Astrocyte (in vitro differentiated cells and primary cell): ENCODE data around the gene GSX2.

Source experiments
- EZH2 ChIP-seq: IDR thresholded peaks from 2 replicates; pipeline ENCODE4 v1.6.1; 2012; ENCODE audit warnings: mild to moderate bottlenecking, low read length, inconsistent platforms; ENCODE audit not compliant: insufficient read depth
- TF ChIP-seq, protein P1 (sequence below): IDR thresholded peaks from 2 replicates; pipeline ENCODE4 v1.5.1; 2011; ENCODE audit warnings: low read depth, mild to moderate bottlenecking, inconsistent platforms, low read length, moderate library complexity; ENCODE audit not compliant: insufficient read depth

DNA sequence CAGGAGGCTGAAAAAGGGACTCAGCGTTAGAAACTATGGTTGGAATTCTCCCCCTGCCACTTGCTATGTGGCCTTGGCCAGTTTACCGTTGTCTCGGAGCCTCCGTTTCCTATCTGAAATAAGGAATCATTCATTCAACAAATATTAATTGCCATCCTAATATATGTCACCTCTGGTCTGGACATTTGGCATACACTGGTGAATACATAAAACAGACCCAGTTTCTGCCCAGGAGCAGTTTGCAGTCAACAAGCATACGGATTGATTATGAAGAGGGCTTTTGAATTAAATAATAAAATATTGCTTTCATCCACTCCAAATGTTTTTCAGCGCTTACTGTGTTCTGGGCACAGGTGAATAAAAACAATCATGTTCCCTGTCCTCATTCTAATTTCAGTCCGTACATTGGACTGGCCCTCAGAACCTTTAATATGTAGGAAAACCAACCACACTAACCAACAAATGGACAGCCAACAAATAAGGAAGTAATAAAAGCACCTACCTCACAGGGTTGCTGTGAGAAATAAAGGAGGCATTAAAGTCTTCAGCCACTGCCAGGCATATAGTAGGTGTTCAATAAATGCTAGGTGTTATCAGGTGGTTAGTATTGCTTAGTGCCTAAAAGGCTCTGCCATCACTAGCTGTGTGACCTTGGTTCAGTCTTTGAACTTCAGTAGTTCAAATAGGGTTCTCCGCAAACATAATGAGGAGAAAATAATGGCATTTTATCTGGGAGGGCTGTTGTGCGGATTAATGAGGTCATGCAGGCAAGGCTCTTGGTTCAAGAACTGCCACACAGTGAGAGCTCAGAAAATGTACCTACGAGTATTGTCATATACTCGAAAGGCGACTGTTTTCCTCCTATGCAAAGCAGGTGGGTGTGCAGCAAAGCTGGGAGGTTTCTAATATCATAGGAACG lies 7.3 kb upstream of the GSX2 start:
- TF ChIP-seq, protein P1, sequence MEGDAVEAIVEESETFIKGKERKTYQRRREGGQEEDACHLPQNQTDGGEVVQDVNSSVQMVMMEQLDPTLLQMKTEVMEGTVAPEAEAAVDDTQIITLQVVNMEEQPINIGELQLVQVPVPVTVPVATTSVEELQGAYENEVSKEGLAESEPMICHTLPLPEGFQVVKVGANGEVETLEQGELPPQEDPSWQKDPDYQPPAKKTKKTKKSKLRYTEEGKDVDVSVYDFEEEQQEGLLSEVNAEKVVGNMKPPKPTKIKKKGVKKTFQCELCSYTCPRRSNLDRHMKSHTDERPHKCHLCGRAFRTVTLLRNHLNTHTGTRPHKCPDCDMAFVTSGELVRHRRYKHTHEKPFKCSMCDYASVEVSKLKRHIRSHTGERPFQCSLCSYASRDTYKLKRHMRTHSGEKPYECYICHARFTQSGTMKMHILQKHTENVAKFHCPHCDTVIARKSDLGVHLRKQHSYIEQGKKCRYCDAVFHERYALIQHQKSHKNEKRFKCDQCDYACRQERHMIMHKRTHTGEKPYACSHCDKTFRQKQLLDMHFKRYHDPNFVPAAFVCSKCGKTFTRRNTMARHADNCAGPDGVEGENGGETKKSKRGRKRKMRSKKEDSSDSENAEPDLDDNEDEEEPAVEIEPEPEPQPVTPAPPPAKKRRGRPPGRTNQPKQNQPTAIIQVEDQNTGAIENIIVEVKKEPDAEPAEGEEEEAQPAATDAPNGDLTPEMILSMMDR, result no peak
- TF ChIP-seq EZH2, result peak; percentile 38
